Neuronal stem cell (in vitro differentiated cells): ENCODE data around the gene ZMIZ1.

Experiments used
- DNase-seq: peaks from one replicate; pipeline ENCODE4 v3.0.0-alpha.2; 2013; ENCODE audit warnings: low spot score
- H2AFZ ChIP-seq: one replicate; pipeline ENCODE4 v1.6.1; 2013; ENCODE audit warnings: mild to moderate bottlenecking, low read length, inconsistent platforms
- H2AK5ac ChIP-seq: 2 replicates; pipeline ENCODE4 v1.6.1; 2013; ENCODE audit warnings: low read depth, mild to moderate bottlenecking, inconsistent platforms, low read length, moderate library complexity, mixed read lengths
- H2BK120ac ChIP-seq: 2 replicates; pipeline ENCODE4 v1.6.1; 2013; ENCODE audit warnings: low read depth, mild to moderate bottlenecking, inconsistent platforms, low read length, moderate library complexity, mixed read lengths
- H2BK12ac ChIP-seq: one replicate; pipeline ENCODE4 v1.6.1; 2013; ENCODE audit warnings: low read length, inconsistent platforms
- H2BK15ac ChIP-seq: 2 replicates; pipeline ENCODE4 v1.6.1; 2013; ENCODE audit warnings: mild to moderate bottlenecking, low read length, inconsistent platforms, mixed read lengths
- H2BK5ac ChIP-seq: one replicate; pipeline ENCODE4 v1.6.1; 2013; ENCODE audit warnings: inconsistent platforms, mild to moderate bottlenecking, low read length, moderate library complexity
- H3K14ac ChIP-seq: one replicate; pipeline ENCODE4 v1.6.1; 2013; ENCODE audit warnings: low read length, inconsistent platforms
- H3K18ac ChIP-seq: 2 replicates; pipeline ENCODE4 v1.6.1; 2013; ENCODE audit warnings: low read length, inconsistent platforms
- H3K23ac ChIP-seq: 2 replicates; pipeline ENCODE4 v1.6.1; 2013; ENCODE audit warnings: low read depth, mild to moderate bottlenecking, mixed read lengths, low read length, inconsistent platforms; ENCODE audit not compliant: poor library complexity
- H3K27ac ChIP-seq: replicated peaks from 3 replicates; pipeline ENCODE4 v1.5.1; 2013; ENCODE audit warnings: low read length, inconsistent platforms
- H3K27me3 ChIP-seq, 3 experiments: 2 replicates each; pipeline ENCODE4 v1.6.1; 2013; ENCODE audit warnings: low read length in 3 of 3, mild to moderate bottlenecking in 2 of 3, inconsistent platforms in 1 of 3, low read depth in 1 of 3, mixed read lengths in 1 of 3, moderate library complexity in 1 of 3; ENCODE audit not compliant: control insufficient read depth in 3 of 3, insufficient read depth in 3 of 3
- H3K36me3 ChIP-seq, 2 donors: replicated peaks in 1 of 2; 2 replicates each; pipeline ENCODE4 v1.6.1; 2013; ENCODE audit warnings: low read length in 2 of 2; ENCODE audit not compliant: control insufficient read depth in 2 of 2, insufficient read depth in 2 of 2
- H3K4ac ChIP-seq: 2 replicates; pipeline ENCODE4 v1.6.1; 2013; ENCODE audit warnings: inconsistent platforms, mild to moderate bottlenecking, low read length, moderate library complexity
- H3K4me1 ChIP-seq, 2 donors: 1 replicate in 1 of 2; 2 replicates in 1 of 2; pipeline ENCODE4 v1.6.1; 2013; ENCODE audit warnings: low read length in 2 of 2, low read depth in 1 of 2; ENCODE audit not compliant: control insufficient read depth in 2 of 2, insufficient read depth in 1 of 2
- H3K4me2 ChIP-seq: one replicate; pipeline ENCODE4 v1.6.1; 2013; ENCODE audit warnings: mild to moderate bottlenecking, low read length, inconsistent platforms; ENCODE audit not compliant: insufficient read depth, poor library complexity, severe bottlenecking
- H3K4me3 ChIP-seq, 2 donors: 2 replicates each; pipeline ENCODE4 v1.5.1; 2013; ENCODE audit warnings: low read length in 2 of 2, mild to moderate bottlenecking in 2 of 2, inconsistent platforms in 1 of 2, moderate library complexity in 1 of 2
- H3K79me1 ChIP-seq: one replicate; pipeline ENCODE4 v1.6.1; 2013; ENCODE audit warnings: low read depth, mild to moderate bottlenecking, inconsistent platforms, low read length, moderate library complexity
- H3K9ac ChIP-seq: one replicate; pipeline ENCODE4 v1.6.1; 2013; ENCODE audit warnings: mild to moderate bottlenecking, low read depth, low read length, inconsistent platforms; ENCODE audit not compliant: poor library complexity
- H3K9me3 ChIP-seq, 2 donors: replicated peaks in 1 of 2; 2 replicates each; pipeline versions ENCODE3 to v1.6.1; 2013; ENCODE audit warnings: low read length in 2 of 2, mild to moderate bottlenecking in 2 of 2, inconsistent platforms in 1 of 2, low read depth in 1 of 2, mixed read lengths in 1 of 2, moderate library complexity in 1 of 2; ENCODE audit not compliant: control insufficient read depth in 2 of 2, insufficient read depth in 1 of 2
- H4K8ac ChIP-seq: one replicate; pipeline ENCODE4 v1.6.1; 2013; ENCODE audit warnings: low read depth, mild to moderate bottlenecking, inconsistent platforms, low read length, moderate library complexity
- H4K91ac ChIP-seq: one replicate; pipeline ENCODE4 v1.6.1; 2013; ENCODE audit warnings: low read length, low read depth, mild to moderate bottlenecking, inconsistent platforms; ENCODE audit not compliant: poor library complexity
- WGBS, 2 donors: extraction: QIAGEN DNeasy Blood & Tissue Kit; methylation state at CpG; one replicate each; pipeline ENCODE4 v1.1.7; 2013; ENCODE audit warnings: missing lambda C conversion rate in 2 of 2, mixed read lengths in 1 of 2; ENCODE audit not compliant: insufficient read length in 2 of 2, insufficient replicate concordance in 1 of 2; ENCODE audit errors: extremely low coverage in 2 of 2; 5-methylcytosine and 5-hydroxymethylcytosine counted together

Gene ZMIZ1

DNA sequence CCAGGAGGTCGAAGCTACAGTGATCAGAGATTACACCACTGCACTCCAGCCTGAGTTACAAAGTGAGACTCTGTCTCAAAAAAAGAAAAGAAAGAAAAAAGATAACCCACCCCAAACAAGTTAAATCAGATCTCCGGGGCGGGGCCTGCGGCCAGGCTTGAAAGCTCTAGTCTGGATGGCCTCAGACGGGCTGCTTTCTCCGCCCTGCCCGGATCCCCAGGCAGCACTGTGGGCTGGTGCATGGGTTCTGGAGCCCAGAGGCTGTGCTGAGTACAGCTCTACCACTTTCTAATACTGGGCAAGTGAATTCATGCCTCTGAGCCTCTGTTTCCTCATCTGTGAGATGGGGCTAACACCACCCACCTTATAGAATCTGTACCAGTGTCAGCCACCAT, 83.7 kb downstream of the ZMIZ1 start:
- Histone ChIP-seq H4K91ac (no peak overlapping the region), H3K27ac (no peak overlapping the region), H3K9me3 (no peaks in the 10 kb centered on the region), H3K9ac (no peak overlapping the region), H3K4ac (no peak overlapping the region), H2BK120ac (no peak overlapping the region), H3K14ac (no peak overlapping the region), H2BK12ac (no peak overlapping the region), H3K79me1 (peaks cover 17% of the 10 kb centered on the region), H3K27me3 (no peaks in the 10 kb centered on the region), H3K4me1 (peaks cover 22 to 51% of the 10 kb centered on the region in 2 donors), H3K23ac (no peak overlapping the region), H2AK5ac (no peak overlapping the region), H3K4me2 (no peak overlapping the region), H3K36me3 (peaks cover 0 to 54% of the 10 kb centered on the region in 2 donors), H3K18ac (no peak overlapping the region), H2BK15ac (no peak overlapping the region), H2AFZ (no peak overlapping the region), H3K4me3 (no peak overlapping the region), H4K8ac (no peak overlapping the region), H2BK5ac (no peak overlapping the region)
- no CpG with 5 or more reads among the region's 7 CpGs for WGBS, 2 donors
- DNase-seq: no peak

DNA sequence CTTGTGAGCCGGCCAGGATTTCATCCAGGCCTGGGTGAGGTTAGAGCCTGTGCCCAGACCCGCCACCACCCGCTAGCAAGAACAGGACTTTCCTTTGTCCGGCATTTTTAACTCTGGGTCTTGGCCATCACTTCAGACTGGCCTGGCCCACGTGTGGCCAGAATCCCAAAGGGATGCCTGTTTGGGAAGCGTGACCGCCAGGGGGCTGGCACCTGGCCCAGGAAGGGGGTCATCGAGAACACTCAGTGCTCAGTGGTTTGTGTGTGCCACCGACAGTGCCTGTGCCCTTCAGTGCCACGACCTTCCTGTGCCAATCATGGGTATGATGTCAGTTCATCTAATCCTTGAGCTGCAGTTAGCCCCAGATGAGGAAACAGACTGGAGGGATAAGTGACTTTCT, 85.0 kb downstream of the ZMIZ1 start:
- no peak overlapping the region for H3K27ac ChIP-seq
- H2AK5ac ChIP-seq: no peak overlapping the region
- no peak overlapping the region for H4K91ac ChIP-seq
- peak overlapping the region; percentile 32 for H3K18ac ChIP-seq
- WGBS, 2 donors: no CpG with 5 or more reads among the region's 10 CpGs
- H3K23ac ChIP-seq: no peak overlapping the region
- H3K79me1 ChIP-seq: peaks cover 23% of the 10 kb centered on the region
- H4K8ac ChIP-seq: no peak overlapping the region
- H2BK12ac ChIP-seq: no peak overlapping the region
- DNase-seq: no peak
- H3K4me2 ChIP-seq: no peak overlapping the region
- H3K9ac ChIP-seq: no peak overlapping the region
- no peaks in the 10 kb centered on the region for H3K27me3 ChIP-seq
- peaks cover 35 to 55% of the 10 kb centered on the region in 2 donors for H3K4me1 ChIP-seq
- H3K36me3 ChIP-seq: peaks cover 0 to 41% of the 10 kb centered on the region in 2 donors
- no peak overlapping the region for H3K4me3 ChIP-seq
- no peak overlapping the region for H3K4ac ChIP-seq
- H2BK120ac ChIP-seq: no peak overlapping the region
- H3K14ac ChIP-seq: no peak overlapping the region
- no peak overlapping the region for H2AFZ ChIP-seq
- H3K9me3 ChIP-seq: no peaks in the 10 kb centered on the region
- no peak overlapping the region for H2BK5ac ChIP-seq
- no peak overlapping the region for H2BK15ac ChIP-seq

DNA sequence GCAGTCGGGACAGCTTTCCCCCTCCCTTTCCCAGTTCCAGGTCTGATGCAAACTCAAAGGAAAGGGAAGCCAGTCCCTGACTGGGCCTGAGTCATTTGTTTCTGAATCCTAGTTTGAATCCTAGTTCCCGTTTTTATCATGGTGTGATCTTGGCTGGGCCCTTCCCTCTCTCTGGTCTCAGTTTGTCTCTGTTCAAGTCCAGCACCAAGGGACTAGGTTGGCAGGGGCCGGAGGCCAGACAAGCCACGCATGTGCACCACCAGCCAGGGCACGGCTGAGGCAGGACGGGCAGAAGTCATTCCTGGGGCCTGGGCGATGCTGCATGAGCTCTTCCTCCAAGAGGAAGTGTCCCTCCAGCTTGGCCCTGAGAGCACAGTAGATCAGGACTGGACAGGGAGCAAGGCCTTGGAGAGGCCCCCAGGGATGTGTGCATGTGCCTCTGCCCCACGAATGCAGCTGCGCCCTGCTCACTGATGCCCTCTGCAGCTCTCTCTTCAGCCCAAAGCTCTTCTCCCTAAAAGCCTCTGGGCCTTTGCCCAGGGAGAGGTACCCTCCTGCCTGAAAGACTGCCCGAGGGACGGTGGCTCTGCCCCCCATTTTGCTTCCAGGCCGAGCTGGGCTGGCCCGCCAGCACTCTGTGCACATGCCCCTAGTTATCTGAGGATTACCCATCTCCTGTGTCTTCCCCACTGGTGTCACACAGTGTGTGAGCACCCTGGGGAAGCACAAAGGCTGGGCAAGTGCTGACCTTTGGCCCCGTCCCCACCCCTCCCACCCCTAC, 86.7 kb downstream of the ZMIZ1 start:
- peaks cover 32 to 57% of the 10 kb centered on the region in 2 donors for H3K4me1 ChIP-seq
- peaks cover 0 to 35% of the 10 kb centered on the region in 2 donors for H3K36me3 ChIP-seq

DNA sequence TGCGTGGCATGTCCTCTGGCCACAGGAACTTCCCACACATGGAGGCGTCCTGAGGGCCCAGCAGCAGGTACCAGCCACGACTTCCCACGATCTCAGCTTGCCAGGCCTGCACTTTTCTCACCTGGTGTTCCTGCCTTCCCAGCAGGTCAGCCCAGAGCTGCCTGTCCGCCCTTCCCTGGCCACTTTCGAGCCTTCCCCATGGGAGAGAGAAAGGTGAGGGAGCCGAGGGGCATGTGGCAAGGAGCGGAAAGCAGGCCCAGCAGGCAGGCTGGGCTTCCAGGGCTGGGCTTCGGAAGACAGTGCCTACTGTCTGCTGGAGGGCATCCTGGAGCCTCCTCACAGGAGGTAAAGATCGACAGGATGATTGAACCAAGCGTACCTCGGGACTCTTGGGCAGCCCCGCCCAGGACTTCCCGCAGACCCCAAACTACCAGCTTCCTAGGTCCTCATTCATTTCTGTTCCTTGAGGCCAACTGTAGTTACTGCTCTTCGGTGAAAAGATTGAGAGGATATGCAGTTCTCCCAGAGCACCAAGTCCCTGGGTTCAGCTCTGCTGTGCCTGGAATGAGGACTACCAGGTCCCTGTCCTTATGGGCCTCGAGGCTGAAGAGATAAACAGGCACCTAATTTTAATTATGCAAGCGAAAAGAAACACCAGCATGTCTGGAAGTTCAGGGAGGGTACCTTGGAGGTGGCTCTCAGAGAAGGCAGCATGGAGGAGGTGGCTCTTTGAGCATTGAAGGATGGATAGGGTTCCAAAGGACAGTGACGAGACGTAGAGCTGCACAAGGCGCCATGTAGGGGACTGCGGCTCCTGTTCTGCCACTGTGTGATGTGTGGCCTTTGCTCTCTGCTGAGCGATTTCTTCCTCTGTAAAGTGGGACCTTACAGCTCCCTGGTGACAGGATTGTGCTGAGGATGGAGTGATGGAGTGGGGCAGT, 87.8 kb downstream of the ZMIZ1 start:
- Histone ChIP-seq H3K27me3 (no peaks in the 10 kb centered on the region), H3K79me1 (peaks cover 18% of the 10 kb centered on the region), H4K8ac (peak overlapping the region; percentile 19), H4K91ac (no peak overlapping the region), H2AK5ac (peak overlapping the region; percentile 44), H2AFZ (no peak overlapping the region), H3K4me2 (no peak overlapping the region), H3K14ac (no peak overlapping the region), H2BK120ac (no peak overlapping the region), H3K9ac (peak overlapping the region; percentile 56), H3K9me3 (no peaks in the 10 kb centered on the region), H2BK15ac (peak overlapping the region; percentile 30), H3K18ac (peak overlapping the region; percentile 89), H3K4ac (no peak overlapping the region), H3K4me1 (peaks cover 32 to 48% of the 10 kb centered on the region in 2 donors), H2BK5ac (peak overlapping the region; percentile 76), H2BK12ac (peak overlapping the region; percentile 36), H3K36me3 (peaks cover 0 to 35% of the 10 kb centered on the region in 2 donors), H3K4me3 (peak overlapping the region in 1 of 2 donors; percentile 41), H3K27ac (peak overlapping the region; percentile 74), H3K23ac (no peak overlapping the region)
- WGBS, 2 donors: no CpG with 5 or more reads among the region's 22 CpGs
- no peak for DNase-seq

More for the DNA sequence above, 86.7 kb downstream of the ZMIZ1 start:
- Histone ChIP-seq H2AK5ac (peak overlapping the region; percentile 38), H2BK12ac (no peak overlapping the region), H3K4me2 (no peak overlapping the region), H3K9me3 (no peaks in the 10 kb centered on the region), H3K4ac (no peak overlapping the region), H4K91ac (peak overlapping the region; percentile 34), H2BK120ac (no peak overlapping the region), H3K27ac (no peak overlapping the region), H2AFZ (no peak overlapping the region), H2BK5ac (no peak overlapping the region), H3K23ac (no peak overlapping the region), H3K4me3 (no peak overlapping the region), H3K18ac (peak overlapping the region; percentile 87), H2BK15ac (peak overlapping the region; percentile 23), H3K27me3 (no peaks in the 10 kb centered on the region), H3K79me1 (peaks cover 22% of the 10 kb centered on the region), H3K9ac (peak overlapping the region; percentile 56), H3K14ac (peak overlapping the region; percentile 27), H4K8ac (no peak overlapping the region)
- DNase-seq: no peak
- WGBS, 2 donors: no CpG with 5 or more reads among the region's 14 CpGs
